K562 (cell line): ENCODE results near the gene FOXR1. TPM values are rescaled to one million over a fixed set of nuclear protein-coding genes. Genes with fewer than 3 reads are reported as not detected.
A peak's percentile ranks its signal among the peaks of the same experiment; 100 is the strongest.

Source experiments
- ARID3A ChIP-seq: IDR thresholded peaks from 2 replicates; pipeline ENCODE4 v1.6.1; 2012; ENCODE audit warnings: low read depth, low read length, improper control_type of control experiment, borderline replicate concordance
- ATF2 ChIP-seq: sonication (generic); formaldehyde crosslinking; IDR thresholded peaks from 2 replicates; pipeline ENCODE4 v1.8.1; 2022; ENCODE audit warnings: missing genetic modification reagents
- CHD2 ChIP-seq: IDR thresholded peaks from 2 replicates; pipeline ENCODE4 v1.6.1; 2011; ENCODE audit warnings: low read depth, low read length
- CREB5 ChIP-seq: fragments of 250-450 bp; sonication (Bioruptor Pico); IDR thresholded peaks from 2 replicates; pipeline ENCODE4 v1.5.0; 2020; ENCODE audit warnings: mild to moderate bottlenecking
- KDM4B ChIP-seq, 2 experiments: fragments of 450-650 bp in 1 of 2; sonication (generic) in 1 of 2; IDR thresholded peaks; 2 replicates each; pipeline ENCODE4 v1.6.1; 2016 to 2017; ENCODE audit warnings: borderline replicate concordance in 2 of 2, antibody characterized with exemption in 1 of 2, low read depth in 1 of 2, mild to moderate bottlenecking in 1 of 2
- L3MBTL2 ChIP-seq: fragments of 450-650 bp; IDR thresholded peaks from 2 replicates; pipeline ENCODE4 v1.6.1; 2016; ENCODE audit warnings: mild to moderate bottlenecking, moderate library complexity
- MAFF ChIP-seq: IDR thresholded peaks from 2 replicates; pipeline ENCODE4 v1.6.1; 2012; ENCODE audit warnings: low read length, improper control_type of control experiment
- PATZ1 ChIP-seq: fragments of 250-450 bp; sonication (Bioruptor Pico); IDR thresholded peaks from 2 replicates; pipeline ENCODE4 v1.5.0; 2020; ENCODE audit warnings: mild to moderate bottlenecking, borderline replicate concordance
- RFX1 ChIP-seq: fragments of 450-650 bp; IDR thresholded peaks from 2 replicates; pipeline ENCODE4 v1.6.1; 2016; ENCODE audit warnings: mild to moderate bottlenecking, moderate library complexity
- SMAD4 ChIP-seq: fragments of 250-450 bp; sonication (Bioruptor Pico); conservative IDR thresholded peaks from 2 replicates; pipeline ENCODE4 v1.8.0; 2021; ENCODE audit warnings: inconsistent platforms, mild to moderate bottlenecking, moderate library complexity
- SNAPC5 ChIP-seq: fragments of 250-450 bp; sonication (Bioruptor Pico); IDR thresholded peaks from 2 replicates; pipeline ENCODE4 v1.8.0; 2021; ENCODE audit warnings: moderate library complexity, mild to moderate bottlenecking, inconsistent platforms
- SOX6 ChIP-seq: fragments of 450-650 bp; IDR thresholded peaks from 2 replicates; pipeline ENCODE4 v1.6.1; 2014; ENCODE audit warnings: mild to moderate bottlenecking
- TEAD1 ChIP-seq, 2 experiments: fragments of 450-650 bp in 1 of 2; sonication (generic) in 1 of 2; formaldehyde crosslinking; IDR thresholded peaks; 2 replicates each; pipeline versions ENCODE4 v1.4.0 to v1.8.0; 2020 to 2022; ENCODE audit warnings: mild to moderate bottlenecking in 2 of 2, missing genetic modification reagents in 1 of 2
- THAP7 ChIP-seq: fragments of 250-450 bp; sonication (Bioruptor Pico); IDR thresholded peaks from 2 replicates; pipeline ENCODE4 v1.5.0; 2021
- THRAP3 ChIP-seq: fragments of 450-650 bp; IDR thresholded peaks from 2 replicates; pipeline ENCODE4 v1.6.1; 2016; ENCODE audit warnings: mild to moderate bottlenecking, inconsistent platforms, borderline replicate concordance
- USF2 ChIP-seq: sonication (generic); formaldehyde crosslinking; IDR thresholded peaks from 2 replicates; pipeline ENCODE4 v1.5.0; 2020; ENCODE audit warnings: missing genetic modification reagents
- ZNF354B ChIP-seq: fragments of 250-450 bp; sonication (Bioruptor Pico); IDR thresholded peaks from 2 replicates; pipeline ENCODE4 v1.4.0; 2020
- ZNF584 ChIP-seq: fragments of 200-800 bp; sonication (Bioruptor generic); IDR thresholded peaks from 2 replicates; pipeline ENCODE4 v1.6.1; 2016; ENCODE audit warnings: low read depth, mild to moderate bottlenecking, missing genetic modification characterization, missing compliant biosample characterization
- polyA plus RNA-seq, 8 experiments: library from polyadenylated mRNA; depleted of rRNA in 4 of 8; stranded (reverse) in 5 of 8; unstranded in 3 of 8; fragments of >200 nt; fragmentation: Nextera tagmentation in 2 of 8; fragmentation: Illumina TruSeq in 1 of 8; extraction: Ambion mirVana in 2 of 8; extraction: Trizol in 1 of 8; gene quantifications; 2 replicates each; pipeline versions ENCODE4 v1.2.1 to v1.2.3, GENCODE V29; 2011 to 2014; ENCODE audit warnings: inconsistent platforms in 1 of 8, missing spikeins in 1 of 8
- total RNA-seq, 7 experiments: library from RNA; depleted of rRNA in 6 of 7; stranded (reverse); fragments of >200 nt in 6 of 7; fragmentation: Illumina TruSeq in 2 of 7; extraction: Trizol in 2 of 7; gene quantifications; 2 replicates each; pipeline versions ENCODE4 v1.2.1 to v1.2.3, GENCODE V29; 2011 to 2021; ENCODE audit warnings: low replicate concordance in 1 of 7

FOXR1 gene
- total and polyA plus RNA-seq, 9 of the 15 experiments (the other 6 are each of a cell fraction or from before 2014, with no cell fraction given), result not detected

GRCh38 chr11:119018074-119018938, 46.7 kb downstream of the FOXR1 start, which contains the start of the genes RPS25 and TRAPPC4 (continued):
- TF ChIP-seq KDM4B (IDR thresholded peaks at IDR 0.05; ENCODE audit: borderline replicate concordance in 2 of 2, low read depth in 1 of 2) (peak in 1 of 2 experiments; percentile 93; a peak in 1 of 4 replicates), THRAP3 (no peak; the same call in 1 of the 2 replicates), SMAD4 (CRISPR knock-in tag) (no peak), RFX1 (no peak), PATZ1 (CRISPR knock-in tag) (no peak), TEAD1 (CRISPR knock-in tag; IDR thresholded peaks at IDR 0.05) (0 out of 4 replicates have a peak, but pooled peaks of 1 of the 2 experiments have one; percentile 71), L3MBTL2 (peak; percentile 76), SOX6 (peak; percentile 33), MAFF (no peak), CREB5 (CRISPR knock-in tag) (no peak), USF2 (CRISPR knock-in tag) (no peak), ARID3A (no peak), SNAPC5 (CRISPR knock-in tag) (no peak), THAP7 (CRISPR knock-in tag) (no peak), ATF2 (no peak), ZNF354B (CRISPR knock-in tag) (no peak), ZNF584 (no peak), CHD2 (peak; percentile 18; the same call in 1 of the 2 replicates)
